ENCODE data around the gene KLF15.
A peak's percentile ranks its signal among the peaks of the same experiment; 100 is the strongest.

The KLF15 gene

DNA sequence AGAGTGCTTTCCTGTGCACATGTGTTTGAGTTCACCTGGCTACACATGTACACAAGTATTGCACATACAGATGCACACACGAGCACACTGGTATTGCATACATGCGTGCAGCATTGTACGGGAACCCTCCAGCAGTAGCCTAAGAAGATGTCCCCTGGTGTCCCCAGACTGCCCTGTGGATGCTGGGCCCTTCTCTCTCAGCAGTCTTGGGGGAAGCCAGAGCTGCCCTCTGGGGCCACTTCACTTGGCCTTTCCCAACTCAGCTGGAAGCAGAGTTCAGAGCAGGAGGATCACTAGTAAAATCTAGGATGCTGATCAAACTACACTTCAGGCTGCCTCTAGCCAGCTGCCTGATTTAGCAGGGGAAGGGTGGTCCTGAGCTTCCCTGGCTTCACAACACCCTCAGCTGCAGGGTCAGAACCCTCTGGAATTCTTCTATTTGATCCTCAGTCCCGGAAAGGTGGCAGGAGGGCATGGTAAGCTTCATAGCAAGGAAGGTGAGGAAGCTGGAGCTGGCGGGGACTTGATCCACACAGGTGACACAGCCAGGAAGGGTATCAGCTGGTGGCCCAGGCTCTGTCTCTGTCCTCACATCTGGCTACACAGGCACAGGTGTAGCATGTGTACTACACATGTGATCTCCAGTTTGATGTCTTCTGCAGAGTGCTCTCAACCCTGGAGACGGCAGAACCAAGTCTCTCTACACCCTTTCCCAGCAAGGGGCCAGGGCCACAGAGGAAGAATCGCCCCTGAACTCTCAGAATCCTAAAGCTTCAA is 36.5 kb downstream of the KLF15 start:
- no peak for DNase-seq (ENCODE audit: low read depth, low spot score)

DNA sequence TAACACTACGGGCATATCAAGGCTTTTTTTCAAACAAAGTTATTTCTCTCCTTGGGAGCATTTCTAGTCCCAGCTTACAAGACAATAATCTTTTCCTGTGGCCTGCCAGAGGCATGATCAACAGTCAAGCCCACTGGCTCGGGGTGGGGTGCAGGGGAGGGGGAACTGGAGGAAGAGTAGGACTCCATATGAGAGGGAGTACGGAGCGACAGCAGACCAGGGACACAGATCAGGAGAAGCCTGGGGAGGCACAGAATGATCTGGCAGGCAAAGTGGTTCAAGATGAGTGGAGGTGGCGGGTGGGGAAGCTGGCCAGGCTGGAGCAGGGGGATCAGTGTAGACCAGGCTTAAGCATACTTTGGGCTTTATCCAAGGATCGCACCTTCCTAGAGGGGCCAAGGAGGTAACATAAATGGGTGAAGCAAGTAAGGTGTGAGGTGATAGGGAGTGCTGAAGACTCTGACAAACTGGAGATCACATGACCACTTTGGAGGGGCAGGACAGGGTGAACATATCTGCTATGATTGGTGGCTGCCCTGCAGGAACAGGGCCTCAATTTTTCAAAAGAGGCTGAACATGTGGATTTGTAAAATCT is 37.4 kb downstream of the KLF15 start:
- DNase-seq (ENCODE audit: low read depth, low spot score): no peak

DNA sequence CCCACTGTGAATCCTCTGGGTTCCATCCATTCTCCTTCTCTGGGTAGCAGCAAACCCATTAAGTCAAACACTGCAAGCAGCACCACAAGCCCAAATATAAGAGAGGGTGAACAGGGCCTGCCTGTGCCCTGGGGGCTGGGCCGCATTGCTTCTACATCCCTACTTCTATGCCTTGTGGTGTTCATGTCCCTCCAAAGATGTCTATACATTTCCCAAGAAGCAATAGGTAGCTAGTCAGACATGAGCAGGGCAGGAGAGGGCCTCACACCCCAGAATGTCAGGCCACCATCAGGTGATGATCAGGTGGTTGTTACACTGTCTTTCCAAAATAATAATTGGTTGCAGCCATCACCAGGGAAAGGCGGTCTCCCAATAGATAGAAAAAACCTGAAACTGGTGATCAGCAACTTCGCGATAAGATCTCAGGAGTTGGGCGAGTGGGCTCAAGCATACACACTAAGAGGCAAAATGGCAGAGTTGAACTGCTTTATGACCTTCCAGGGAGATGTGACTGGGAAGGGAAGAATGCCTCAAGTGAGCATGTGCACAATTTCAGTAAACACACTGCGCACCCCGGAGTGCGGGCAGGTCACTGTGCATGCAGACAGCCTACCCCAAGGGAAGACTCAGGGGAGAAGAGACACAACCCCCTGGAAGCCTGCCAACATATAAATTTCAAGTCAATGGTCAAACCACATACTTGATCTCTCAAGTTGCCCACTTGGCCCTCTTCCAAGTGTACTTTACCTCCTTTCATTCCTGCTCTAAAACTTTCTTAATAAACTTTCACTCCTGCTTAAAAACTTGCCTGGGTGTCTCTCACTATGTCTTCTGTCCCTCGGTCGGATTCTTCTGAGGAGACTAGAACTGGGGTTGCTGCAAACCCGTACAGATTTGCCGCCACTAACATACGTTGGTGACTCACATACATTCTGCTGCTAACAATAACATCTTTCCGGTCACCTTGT is 39.9 kb downstream of the KLF15 start:
- no peak for DNase-seq (ENCODE audit: low read depth, low spot score)

DNA sequence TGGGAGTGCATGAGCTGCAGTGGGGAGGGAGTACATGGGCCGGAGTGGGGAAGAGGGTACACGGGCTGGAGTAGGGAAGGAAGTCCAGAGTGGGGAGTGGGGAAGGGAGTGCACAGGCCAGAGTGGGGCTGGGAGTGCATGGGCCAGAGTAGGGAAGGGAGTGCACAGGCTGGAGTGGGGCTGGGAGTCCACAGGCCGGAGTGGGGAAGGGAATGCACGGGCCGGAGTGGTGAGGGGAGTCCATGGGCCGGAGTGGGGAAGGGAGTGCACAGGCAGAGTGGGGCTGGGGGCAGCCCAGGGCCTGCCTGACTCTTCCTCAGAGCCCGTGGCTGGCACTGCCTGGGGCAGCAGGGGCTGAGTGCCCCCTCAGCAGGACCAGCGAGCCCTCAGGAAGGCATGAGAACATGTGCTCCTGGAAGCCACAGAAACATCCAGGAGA is 40.7 kb downstream of the KLF15 start:
- no peak for DNase-seq (ENCODE audit: low read depth, low spot score)

DNA sequence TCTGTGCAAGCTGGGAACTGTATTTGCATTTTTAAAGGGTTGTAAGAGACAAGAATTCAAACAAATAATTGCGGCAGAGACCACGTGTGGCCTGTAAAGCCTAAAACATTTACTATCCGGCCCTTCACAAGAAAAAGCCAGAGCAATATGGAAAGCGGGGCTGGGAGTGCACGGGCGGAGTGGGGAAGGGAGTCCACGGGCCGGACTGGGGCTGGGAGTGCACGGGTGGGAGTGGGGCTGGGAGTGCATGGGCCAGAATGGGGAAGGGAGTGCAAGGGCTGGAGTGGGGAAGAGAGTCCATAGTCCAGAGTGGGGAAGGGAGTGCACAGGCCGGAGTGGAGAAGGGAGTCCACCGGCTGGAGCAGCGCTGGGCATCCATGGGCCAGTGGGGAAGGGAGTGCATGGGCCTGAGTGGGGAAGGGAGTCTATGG is 41.2 kb downstream of the KLF15 start:
- no peak for DNase-seq (ENCODE audit: low read depth, low spot score)

DNA sequence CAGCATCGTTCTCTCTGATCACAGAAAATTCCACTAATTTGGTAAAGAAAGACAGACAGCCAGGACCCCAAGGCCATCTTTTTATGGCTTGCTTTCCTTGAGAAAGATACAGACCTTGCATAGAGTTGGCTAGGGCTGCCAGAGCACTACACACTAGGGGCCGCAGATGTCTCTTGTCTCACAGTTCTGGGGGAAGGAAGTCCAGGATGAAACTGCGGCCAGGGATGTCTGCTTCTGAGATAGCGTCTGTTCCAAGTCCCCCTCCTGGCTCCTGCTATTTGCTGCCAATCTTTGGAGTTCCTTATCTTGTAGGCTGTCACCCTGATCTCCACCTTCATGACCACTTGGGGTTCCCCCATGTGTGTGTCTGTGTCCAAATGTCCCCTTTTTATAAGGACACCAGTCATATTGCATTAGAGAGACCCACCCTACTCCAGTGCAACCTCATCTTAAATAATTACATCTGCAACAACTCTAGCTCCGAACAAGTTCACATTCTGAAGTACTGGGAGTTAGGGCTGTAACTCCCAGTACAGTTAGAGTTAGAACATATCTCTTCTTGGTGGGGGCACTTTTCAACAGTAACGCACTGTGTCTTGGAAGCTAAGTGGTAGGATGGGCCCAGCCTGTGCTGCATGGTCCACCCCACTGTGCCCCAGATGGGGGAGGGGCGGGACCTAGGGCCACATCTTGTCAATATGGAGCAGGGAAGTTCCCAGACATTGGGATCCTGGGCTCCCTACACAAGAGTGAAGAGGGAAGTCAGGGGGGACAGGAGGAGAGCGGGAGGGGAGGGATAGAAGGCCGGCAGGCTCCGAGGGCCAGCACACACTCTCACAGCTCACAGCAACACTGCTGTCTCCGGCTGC is 42.2 kb downstream of the KLF15 start:
- DNase-seq (ENCODE audit: low read depth, low spot score): no peak

DNA sequence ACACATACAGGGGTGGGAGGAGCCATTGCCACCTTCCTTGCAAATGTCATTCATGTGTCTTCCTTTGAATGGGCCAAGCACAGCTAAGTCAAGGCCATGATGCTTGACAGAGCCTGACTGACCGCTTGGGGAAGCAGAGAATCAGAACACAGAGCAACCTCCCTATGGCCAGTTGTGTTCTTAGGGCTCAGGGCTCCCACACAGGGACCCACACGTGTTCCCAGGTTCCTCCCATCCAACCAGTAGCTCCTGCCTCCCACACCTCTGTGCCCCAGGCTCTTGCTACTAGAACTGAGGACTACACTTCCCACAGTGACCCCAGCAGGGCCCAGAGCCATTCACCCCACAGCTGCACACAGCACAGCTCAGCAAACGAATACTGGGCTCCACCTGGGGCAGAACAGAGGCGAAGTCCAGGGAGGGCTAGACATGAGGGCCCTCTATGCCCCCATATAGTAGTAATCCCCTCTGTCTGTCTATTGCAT is 42.9 kb downstream of the KLF15 start:
- no peak for DNase-seq (ENCODE audit: low read depth, low spot score)

DNA sequence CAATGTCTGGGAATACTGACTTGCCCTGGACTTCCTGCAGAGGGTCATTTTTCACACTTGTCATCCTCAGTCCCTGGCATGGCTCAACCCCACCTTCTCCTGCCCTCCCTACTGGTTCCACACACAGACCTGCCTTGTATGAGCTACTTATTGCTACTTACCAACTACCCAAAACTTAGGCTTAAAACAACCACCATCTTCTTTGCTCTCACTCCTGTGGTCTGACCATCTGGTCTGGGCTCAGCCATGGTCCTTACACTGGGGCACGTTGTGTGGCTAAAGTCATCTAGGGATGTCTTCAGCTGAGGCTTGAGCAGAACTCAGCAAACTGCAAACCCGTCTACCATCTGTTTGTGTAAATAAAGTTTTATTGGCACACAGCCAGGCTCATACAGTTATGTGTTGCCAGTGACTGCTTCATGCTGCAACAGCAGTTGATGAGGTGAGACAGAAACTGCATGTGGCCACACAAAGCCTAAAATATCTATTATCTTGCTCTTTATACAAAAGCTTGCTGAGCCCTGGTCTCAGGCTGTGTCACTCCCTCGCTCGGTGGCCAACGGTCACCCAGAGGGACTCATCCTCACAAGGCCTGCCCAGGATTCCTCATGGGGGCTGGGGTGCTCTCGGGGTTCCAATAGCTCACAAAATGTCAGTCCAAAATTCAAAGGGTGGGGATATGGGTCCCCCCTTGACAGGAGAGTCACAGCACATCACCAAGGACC is 43.5 kb downstream of the KLF15 start:
- DNase-seq (ENCODE audit: low read depth, low spot score): no peak

DNA sequence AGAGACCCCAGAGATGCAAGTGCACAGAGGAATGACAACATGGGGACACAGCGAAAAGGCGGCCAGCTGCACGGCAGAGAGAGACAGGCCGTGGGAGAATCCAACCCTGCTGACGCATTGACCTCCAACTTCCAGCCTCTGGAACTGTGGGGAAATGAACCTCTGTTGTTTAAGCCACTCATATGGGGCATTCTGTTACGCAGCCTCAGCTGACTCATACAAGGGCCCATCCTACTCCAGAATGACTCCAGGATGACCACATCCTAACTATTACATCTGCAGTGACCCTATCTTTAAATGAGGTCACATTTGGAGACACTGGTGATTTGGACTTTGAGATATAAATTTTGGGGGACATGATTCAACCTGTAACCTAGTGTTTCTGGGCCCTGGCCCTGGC is 44.0 kb downstream of the KLF15 start:
- no peak for DNase-seq (ENCODE audit: low read depth, low spot score)

DNA sequence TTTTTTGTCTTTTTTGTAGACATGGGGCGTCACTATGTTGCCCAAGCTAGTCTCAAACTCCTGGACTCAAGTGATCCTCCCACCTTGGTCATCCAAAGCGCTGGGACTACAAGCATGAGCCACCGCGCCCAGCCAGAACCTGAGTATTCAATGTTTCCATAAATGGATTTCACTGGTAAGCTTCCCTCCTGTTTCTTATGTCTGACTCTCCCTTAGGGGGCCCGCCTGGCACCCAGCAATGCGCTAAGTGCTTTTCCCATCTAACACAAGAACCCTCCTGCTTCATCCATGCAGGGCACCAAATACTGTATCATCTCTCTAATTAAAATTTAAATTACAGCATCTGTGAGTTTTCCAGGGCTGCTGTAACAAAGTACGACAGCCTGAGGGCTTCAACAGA is 44.9 kb downstream of the KLF15 start:
- no peak for DNase-seq (ENCODE audit: low read depth, low spot score)

DNA sequence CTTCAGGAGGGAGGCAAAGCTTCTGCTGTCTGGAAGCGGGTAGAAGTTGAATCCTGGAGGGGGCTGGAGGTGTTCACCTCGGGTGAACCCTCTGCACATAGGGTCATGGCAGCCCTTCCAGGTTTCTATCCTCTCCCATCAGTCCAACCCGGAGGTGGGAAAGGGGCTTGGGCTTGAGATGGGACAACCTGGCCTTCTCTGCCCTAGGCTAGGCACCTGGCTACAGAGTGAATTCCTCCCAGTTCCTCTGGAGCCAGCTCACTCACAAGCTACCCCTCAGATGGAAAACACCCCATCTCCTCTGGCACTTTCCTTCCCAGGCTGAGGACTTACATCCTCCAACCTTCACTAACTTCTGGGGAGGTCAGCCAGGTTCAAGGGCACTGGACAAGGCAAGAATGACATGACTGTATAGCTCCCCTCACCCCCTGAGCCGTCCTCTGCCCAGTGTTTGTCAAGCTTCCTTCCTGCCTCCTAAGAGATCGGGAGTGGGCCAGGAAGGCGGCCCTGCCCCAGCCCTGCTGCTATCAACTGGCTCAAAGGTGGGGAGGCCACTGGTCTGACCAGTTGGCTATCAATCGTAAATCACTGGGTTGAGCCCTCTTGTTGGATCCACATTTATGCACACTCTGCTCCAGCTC is 45.8 kb downstream of the KLF15 start:
- no peak for DNase-seq (ENCODE audit: low read depth, low spot score)

DNA sequence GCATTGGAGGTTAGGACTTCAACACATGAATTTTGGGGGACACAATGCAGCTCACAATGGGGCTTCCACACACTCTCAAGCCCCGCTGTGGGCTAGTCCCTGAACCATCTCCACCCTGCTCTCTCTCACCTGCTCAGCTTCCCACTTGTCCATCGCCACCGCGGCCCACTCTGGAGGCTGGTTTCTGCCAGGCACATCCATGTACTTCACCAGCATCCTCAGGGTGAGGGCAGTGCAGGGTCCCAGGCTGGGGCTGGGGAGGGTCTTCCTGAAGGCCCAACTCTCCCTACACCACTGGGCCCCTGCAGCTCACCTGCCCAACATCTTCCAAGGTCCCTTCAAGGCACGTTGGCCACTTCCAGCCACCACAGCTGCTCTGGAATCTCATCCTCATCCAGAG is 46.4 kb downstream of the KLF15 start:
- no peak for DNase-seq (ENCODE audit: low read depth, low spot score)

DNA sequence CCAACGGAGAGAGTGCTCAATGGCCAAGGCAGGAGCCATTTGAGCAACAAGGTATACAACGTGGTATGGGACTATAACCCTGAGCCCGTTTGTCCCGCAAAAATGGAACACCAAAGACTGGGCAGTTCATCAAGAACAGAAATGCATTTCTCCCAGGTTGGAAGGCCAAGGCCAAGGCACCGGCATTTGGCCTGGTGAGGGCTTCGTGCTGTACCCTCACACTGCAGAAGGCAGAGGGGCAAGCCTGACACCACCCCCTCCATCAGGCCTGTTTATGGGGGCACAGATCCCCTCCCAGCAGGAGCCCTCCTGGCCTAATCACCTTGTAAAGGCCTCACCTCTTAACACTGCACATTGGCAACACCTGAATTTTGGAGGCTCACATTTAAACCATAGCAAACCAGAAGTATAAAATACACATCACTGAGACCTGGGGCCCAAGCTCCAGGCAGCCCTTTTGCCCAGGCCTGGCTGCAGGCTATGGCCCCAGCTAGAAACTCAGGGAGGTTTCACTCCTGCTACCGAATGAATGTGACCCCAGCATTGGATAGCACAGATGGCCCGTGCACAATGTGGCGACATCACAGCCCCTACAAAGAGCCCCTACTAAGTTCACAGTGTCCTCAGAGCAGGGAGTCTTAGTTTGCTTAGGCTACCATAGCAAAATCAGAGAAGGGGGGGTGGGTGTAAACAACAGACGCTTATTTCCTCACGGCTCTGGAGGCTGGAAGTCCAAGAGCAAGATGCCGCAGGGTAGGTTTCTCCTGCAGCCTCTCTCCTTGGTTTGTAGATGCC is 47.1 kb downstream of the KLF15 start:
- no peak for DNase-seq (ENCODE audit: low read depth, low spot score)

DNA sequence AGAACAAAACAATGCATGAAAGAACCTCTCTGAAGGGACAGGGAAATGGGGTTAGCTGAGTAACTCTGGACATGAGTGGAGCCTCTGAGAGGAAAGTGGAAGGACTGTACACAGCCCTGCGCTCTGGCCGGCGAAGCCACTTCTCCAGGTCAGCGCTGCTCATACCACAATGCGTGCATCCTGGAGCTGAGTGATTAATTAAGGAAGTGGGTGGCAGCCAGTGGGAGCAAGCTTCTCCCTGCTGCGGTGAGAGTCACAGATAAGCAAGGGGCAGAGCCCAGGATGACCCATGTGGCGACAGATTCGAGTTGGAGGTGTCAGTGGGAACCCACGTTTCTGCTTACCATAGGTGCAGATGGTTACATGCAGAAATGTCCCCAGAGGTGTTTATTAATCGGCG is 48.0 kb downstream of the KLF15 start:
- DNase-seq (ENCODE audit: low read depth, low spot score): no peak

DNA sequence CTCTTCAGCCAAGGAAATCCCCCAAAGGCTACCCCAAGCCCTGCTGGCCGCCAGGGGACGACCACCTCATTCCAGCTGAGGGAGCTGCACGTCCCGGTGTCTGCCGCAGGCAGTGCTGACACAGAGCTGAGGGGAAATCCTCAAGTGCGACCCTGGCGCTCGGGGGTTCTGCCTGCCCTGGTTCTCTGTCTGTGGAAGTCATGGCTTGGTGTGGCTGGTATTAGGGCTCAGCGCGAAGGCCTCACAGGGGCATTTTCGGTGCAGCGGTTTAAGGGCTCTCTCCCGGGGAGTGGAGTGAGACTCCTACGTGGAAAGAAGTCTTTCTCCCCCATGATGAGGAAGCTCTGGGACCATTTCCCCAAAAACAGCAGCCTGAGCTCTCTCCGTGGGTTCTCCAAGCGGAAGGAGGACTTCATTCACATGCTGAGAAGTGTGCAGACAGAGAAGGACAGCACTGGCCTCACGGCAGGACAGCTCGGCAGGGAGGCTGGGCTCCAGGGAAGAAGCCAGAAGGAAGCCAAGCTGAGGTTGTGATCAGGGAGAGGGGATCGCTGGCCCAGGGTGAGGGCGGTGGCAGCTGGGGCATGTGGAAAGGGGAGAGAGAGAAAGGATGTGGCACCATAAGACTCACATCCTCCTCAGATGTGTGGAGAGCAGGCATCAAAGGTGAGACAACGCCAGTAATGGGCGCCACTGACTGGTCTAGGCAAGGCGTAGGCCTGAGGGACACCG is 48.6 kb downstream of the KLF15 start:
- peak; percentile 42 for DNase-seq (ENCODE audit: low read depth, low spot score)

DNA sequence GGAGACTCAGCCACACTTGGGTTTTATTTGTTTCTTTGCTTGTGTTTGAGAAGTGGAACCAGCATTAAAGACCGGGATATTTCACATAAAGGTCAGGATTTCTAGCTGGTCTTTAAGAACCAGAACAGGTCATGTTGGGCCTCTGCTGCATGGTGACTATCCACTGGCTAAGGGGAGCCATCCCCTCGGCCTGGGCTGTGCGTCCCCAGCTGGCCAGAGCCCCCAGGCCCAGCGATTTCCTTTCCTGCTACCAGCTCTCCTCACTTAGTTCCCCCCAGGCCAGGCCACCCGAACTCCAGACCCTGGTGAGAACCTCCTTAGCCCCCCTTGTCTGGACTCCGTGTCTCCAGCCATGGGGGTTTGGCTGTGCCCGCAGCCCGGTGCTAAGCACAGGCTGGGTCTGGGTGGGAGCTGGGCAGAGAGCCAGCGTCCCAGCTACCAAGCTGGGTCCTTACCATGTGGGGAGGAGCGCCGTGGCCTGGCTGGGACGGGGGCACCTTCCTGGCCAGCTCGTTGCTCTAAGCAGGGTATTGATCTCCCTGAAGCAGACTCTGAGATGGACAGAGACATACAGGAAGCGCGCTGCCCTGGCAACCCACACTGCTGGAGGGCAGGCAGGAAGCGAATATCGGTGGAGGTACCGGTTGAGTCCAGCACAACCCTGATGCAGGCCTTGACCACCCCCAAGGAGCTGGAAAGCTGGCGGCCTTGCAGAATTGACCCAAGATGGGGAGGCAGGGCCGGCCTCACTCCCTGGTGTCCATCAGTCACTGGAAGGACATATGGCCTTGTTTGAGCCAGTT is 49.4 kb downstream of the KLF15 start:
- DNase-seq (ENCODE audit: low read depth, low spot score): no peak

DNA sequence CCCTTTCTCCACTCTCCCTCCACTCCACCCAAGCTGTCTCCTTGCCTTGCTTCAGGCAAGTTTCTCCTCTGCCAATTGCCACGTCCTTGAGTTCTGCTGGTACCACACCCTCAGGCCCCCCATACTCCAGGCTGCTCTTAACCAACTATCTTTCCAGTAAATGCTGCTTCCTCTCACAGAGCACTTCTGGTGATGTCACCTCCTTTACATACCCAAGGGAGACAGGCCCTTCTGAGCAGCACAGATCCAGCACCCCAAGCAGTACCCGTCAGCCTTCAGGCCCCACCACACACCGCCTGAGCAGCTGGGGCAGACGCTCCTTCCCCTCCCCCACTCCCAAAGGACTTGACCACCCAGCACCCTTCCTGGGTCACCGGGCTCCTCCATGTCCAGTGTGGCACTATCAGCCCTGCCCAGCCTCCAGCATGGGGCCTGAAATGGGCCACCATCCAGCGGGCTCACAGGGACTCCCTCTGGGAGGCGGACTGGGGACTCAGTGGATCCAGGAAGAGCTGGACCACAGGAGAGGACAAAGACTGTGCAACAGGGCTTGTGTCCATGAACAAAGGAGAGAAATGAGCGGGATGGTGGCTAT is 50.2 kb downstream of the KLF15 start:
- DNase-seq (ENCODE audit: low read depth, low spot score): no peak

All from ELF-1 (cell line).